Endothelial cell of umbilical vein (primary cell): ENCODE data around the gene ATP1B3. TPM values are rescaled to one million over a fixed set of nuclear protein-coding genes. Genes with fewer than 3 reads are reported as not detected.
A peak's percentile ranks its signal among the peaks of the same experiment; 100 is the strongest.

Source experiments
- Bru-seq: library from RNA; stranded (reverse); fragments of 400-500 nt; gene quantifications from one replicate; lab custom pipeline; 2021; lab: Mats Ljungman, UMichigan
- BruChase-seq, 2 experiments: library from RNA; stranded (reverse); fragments of 400-500 nt; gene quantifications; one replicate each; lab custom pipeline; 2021; lab: Mats Ljungman, UMichigan
- BruUV-seq: library from RNA; stranded (reverse); fragments of 400-500 nt; replicated peaks from 2 replicates; lab custom pipeline; 2021; lab: Mats Ljungman, UMichigan
- CTCF ChIA-PET: fragments of 300-600, 350-600 bp; sonication (Branson Sonifier 250); formaldehyde crosslinking; loops from one replicate; lab custom pipeline; 2021; ENCODE audit warnings: antibody characterized with exemption, inconsistent platforms; lab: Charles Lee
- POLR2A ChIA-PET: fragments of 300-600, 350-600 bp; sonication (Branson Sonifier 250); formaldehyde crosslinking; loops from one replicate; lab custom pipeline; 2021; ENCODE audit warnings: antibody characterized with exemption, inconsistent platforms; lab: Charles Lee
- DNase-seq: peaks from one replicate; pipeline ENCODE4 v3.0.0-alpha.2; 2011; ENCODE audit warnings: low read depth, low spot score
- FAIRE-seq: peaks from 2 replicates; lab custom pipeline; 2011; peaks lifted over from hg19 to GRCh38; lab: Jason Lieb, UNC
- H2AFZ ChIP-seq: 2 replicates; pipeline ENCODE4 v1.6.0; 2012; ENCODE audit warnings: low read depth, low read length, control low read depth, inconsistent platforms
- H3K27ac ChIP-seq: 2 replicates; pipeline ENCODE4 v1.5.1; 2011; ENCODE audit warnings: low read depth, mild to moderate bottlenecking, control low read depth, low read length, moderate library complexity; ENCODE audit not compliant: insufficient read depth
- H3K27me3 ChIP-seq, 2 experiments: 2 replicates each; pipeline versions ENCODE4 v1.6.0 to v1.6.1; 2011; ENCODE audit warnings: low read length in 2 of 2, mixed read lengths in 1 of 2; ENCODE audit not compliant: control insufficient read depth in 2 of 2, insufficient read depth in 2 of 2
- H3K36me3 ChIP-seq, 2 experiments: 2 replicates in 1 of 2; 3 replicates in 1 of 2; pipeline ENCODE4 v1.5.1; 2011; ENCODE audit warnings: low read length in 2 of 2, mild to moderate bottlenecking in 1 of 2, moderate library complexity in 1 of 2; ENCODE audit not compliant: control insufficient read depth in 2 of 2, insufficient read depth in 2 of 2; ENCODE audit errors: extremely low read depth in 1 of 2
- H3K4me1 ChIP-seq: 3 replicates; pipeline ENCODE4 v1.5.1; 2011; ENCODE audit warnings: mild to moderate bottlenecking, low read length; ENCODE audit not compliant: control insufficient read depth, insufficient read depth; ENCODE audit errors: extremely low read depth
- H3K4me2 ChIP-seq: 2 replicates; pipeline ENCODE4 v1.6.1; 2011; ENCODE audit warnings: low read length, control low read depth, mixed read lengths; ENCODE audit not compliant: insufficient read depth
- H3K4me3 ChIP-seq, 3 experiments: fragments of 200-600 bp in 1 of 3; sonication (generic), shearing (Covaris generic) in 1 of 3; replicated peaks in 1 of 3; 2 replicates each; pipeline ENCODE4 v1.5.1; 2011 to 2016; ENCODE audit warnings: control low read depth in 3 of 3, low read length in 3 of 3, mild to moderate bottlenecking in 2 of 3, inconsistent platforms in 1 of 3, low read depth in 1 of 3, moderate library complexity in 1 of 3; ENCODE audit not compliant: insufficient read depth in 1 of 3
- H3K79me2 ChIP-seq: 2 replicates; pipeline ENCODE4 v1.6.0; 2012; ENCODE audit warnings: low read length, inconsistent platforms; ENCODE audit not compliant: control insufficient read depth, insufficient read depth
- H3K9ac ChIP-seq: replicated peaks from 2 replicates; pipeline ENCODE3; 2011; ENCODE audit warnings: low read length, control low read depth; ENCODE audit not compliant: insufficient read depth; ENCODE audit errors: extremely low read depth
- H3K9me1 ChIP-seq: replicated peaks from 3 replicates; pipeline ENCODE4 v1.6.0; 2011; ENCODE audit warnings: mild to moderate bottlenecking, low read length; ENCODE audit not compliant: control insufficient read depth, insufficient read depth; ENCODE audit errors: extremely low read depth
- H3K9me3 ChIP-seq: replicated peaks from 2 replicates; pipeline ENCODE4 v1.5.1; 2012; ENCODE audit warnings: low read length, inconsistent platforms; ENCODE audit not compliant: control insufficient read depth, insufficient read depth
- H4K20me1 ChIP-seq: replicated peaks from 2 replicates; pipeline ENCODE3; 2011; ENCODE audit warnings: mild to moderate bottlenecking, low read length; ENCODE audit not compliant: control insufficient read depth, insufficient read depth; ENCODE audit errors: extremely low read depth
- MYC ChIP-seq: IDR thresholded peaks from one replicate; pipeline ENCODE4 v1.6.1; 2011; ENCODE audit warnings: mild to moderate bottlenecking, low read depth, low read length
- POLR2A ChIP-seq: IDR thresholded peaks from 2 replicates; pipeline ENCODE4 v1.6.1; 2012; ENCODE audit warnings: low read depth, mild to moderate bottlenecking, control low read depth, low read length
- POLR2AphosphoS5 ChIP-seq: IDR thresholded peaks from 2 replicates; pipeline ENCODE4 v1.6.1; 2012; ENCODE audit warnings: low read depth, mild to moderate bottlenecking, control low read depth, low read length, moderate library complexity; ENCODE audit not compliant: insufficient read depth
- dilution Hi-C: fragments of 300-500 bp; cut with MboI; formaldehyde crosslinking; loops from one replicate; pipeline ENCODE4 v1.15.0; 2019; ENCODE audit warnings: low sequenced_read_pairs; ENCODE audit not compliant: extremely low pct_ligation_motif_present
- intact Hi-C: fragments of 100-400 bp; cut with micrococcal nuclease; formaldehyde crosslinking; loops from one replicate; pipeline ENCODE4 v1.10.0; 2022
- long read RNA-seq: library from polyadenylated mRNA; stranded (forward); transcript quantifications from one replicate; pipeline ENCODE4 v2.0.0, GENCODE V29; 2021
- polyA minus RNA-seq, 3 experiments: library from RNA; depleted of rRNA, polyadenylated mRNA; stranded (reverse); fragments of >200 nt; gene quantifications; 1 replicate in 1 of 3; 2 replicates in 2 of 3; pipeline ENCODE4 v1.2.3, GENCODE V29; 2011
- polyA plus RNA-seq, 4 experiments: library from polyadenylated mRNA; depleted of rRNA in 3 of 4; stranded (reverse) in 3 of 4; unstranded in 1 of 4; fragments of >200 nt; gene quantifications; 2 replicates each; pipeline versions ENCODE4 v1.2.1 to v1.2.3, GENCODE V29; 2011 to 2012; ENCODE audit warnings: missing spikeins in 1 of 4
- total RNA-seq: library from RNA; stranded (reverse); gene quantifications from 2 replicates; pipeline ENCODE4 v1.2.3, GENCODE V29; 2021

Gene ATP1B3
- total RNA-seq: 198 and 227 TPM in 2 replicates
- 243 and 279 TPM in 2 replicates for polyA plus RNA-seq
- 222 and 229 TPM in 2 replicates for polyA plus RNA-seq (2011; cell fraction: cytosol; rRNA removed)
- polyA plus RNA-seq (2011; cell fraction: nucleus; rRNA removed): 125 and 161 TPM in 2 replicates
- polyA plus RNA-seq (2012): 232 and 271 TPM in 2 replicates
- 190 and 197 TPM in 2 replicates for polyA minus RNA-seq
- 202 TPM for polyA minus RNA-seq (2011; cell fraction: cytosol; rRNA and poly(A)+ RNA removed)
- 48.1 and 57.8 TPM in 2 replicates for polyA minus RNA-seq (2011; cell fraction: nucleus; rRNA and poly(A)+ RNA removed)
- percentile 95 among the genes with signal in this experiment for Bru-seq, nascent RNA
- BruChase-seq, experiment 1, labeled RNA remaining after a 6-hour chase: percentile 94 among the genes with signal in this experiment
- BruChase-seq, experiment 2, labeled RNA remaining after a 2-hour chase: percentile 94 among the genes with signal in this experiment
- long read RNA-seq, transcript ATP1B3-201 (7 exons, 1,811 nt): major isoform, 784 of 837 reads
- long read RNA-seq, partial matches to known transcripts: 4 of 837 reads
- long read RNA-seq, other reads (novel, unspliced or antisense): 48 of 837 reads

GRCh38 chr3:141876381-141876890 lies at the start of gene ATP1B3:
TSS of gene ATP1B3 (plus strand) at chr3:141876643. CDS start at chr3:141876802, 159 bp downstream.
- BruUV-seq: no TSS peak
- intact Hi-C loops (loop anchor here (1.0 kb wide), 1 partner anchor 94 kb away; no protein-coding TSS in a partner anchor), dilution Hi-C loops (no loop called here)
- FAIRE-seq (no peak), DNase-seq (peak; percentile 76)
- H3K4me3 ChIP-seq: peak within 1 kb of the TSS; percentile 78 to 98 (median 90)
- TF ChIP-seq POLR2A (peak; percentile 94), MYC (no peak), POLR2AphosphoS5 (peak; percentile 95)
- ChIA-PET POLR2A (interaction anchor here (1.0 kb wide), 2 partner anchors 16 to 79 kb away, joined by 4 to 5 read pairs; no protein-coding TSS in a partner anchor), CTCF (interaction anchor here (0.8 to 2.2 kb wide), 8 partner anchors 17 to 231 kb away, joined by 3 to 23 read pairs (median 4); partner anchors contain the start of gene RNF7)
- H3K36me3 ChIP-seq: peaks cover 0 to 4% of the 10 kb centered on the region in 2 experiments
- peaks cover 5% of the 10 kb centered on the region for H4K20me1 ChIP-seq
- peak within 1 kb of the TSS; percentile 88 for H3K27ac ChIP-seq
- H3K79me2 ChIP-seq: peaks cover 48% of the 10 kb centered on the region
- peaks cover 14% of the 10 kb centered on the region for H3K4me1 ChIP-seq
- H3K9me1 ChIP-seq: no peaks in the 10 kb centered on the region
- peak within 1 kb of the TSS; percentile 97 for H3K4me2 ChIP-seq
- H2AFZ ChIP-seq: peak within 1 kb of the TSS; percentile 94
- no peaks in the 10 kb centered on the region for H3K9me3 ChIP-seq
- peak within 1 kb of the TSS; percentile 87 for H3K9ac ChIP-seq
- H3K27me3 ChIP-seq: no peaks in the 10 kb centered on the region

GRCh38 chr3:141828487-141828886 lies 48.0 kb upstream of the ATP1B3 start:
- intact Hi-C loops: no loop called here
- no peaks in the 10 kb centered on the region for H4K20me1 ChIP-seq
- dilution Hi-C loops: no loop called here
- BruUV-seq: no TSS peak
- H3K9ac ChIP-seq: no peak overlapping the region
- no peak overlapping the region for H3K27ac ChIP-seq
- ChIA-PET POLR2A (no interaction called here), CTCF (interaction anchor here (1.0 kb wide), 1 partner anchor 12 kb away, joined by 3 read pairs; no protein-coding TSS in a partner anchor)
- H3K4me3 ChIP-seq: no peak overlapping the region
- FAIRE-seq: no peak
- no peaks in the 10 kb centered on the region for H3K36me3 ChIP-seq
- no peak for TF ChIP-seq POLR2AphosphoS5
- no peak overlapping the region for H2AFZ ChIP-seq
- no peaks in the 10 kb centered on the region for H3K79me2 ChIP-seq
- peaks cover 8 to 14% of the 10 kb centered on the region in 2 experiments for H3K27me3 ChIP-seq
- no peak overlapping the region for H3K4me2 ChIP-seq
- no peaks in the 10 kb centered on the region for H3K9me3 ChIP-seq
- DNase-seq: no peak
- H3K9me1 ChIP-seq: no peaks in the 10 kb centered on the region
- no peaks in the 10 kb centered on the region for H3K4me1 ChIP-seq
